NB4 (cell line): ENCODE data around the gene ATP4B.

Source experiments
- POLR2A ChIP-seq: IDR thresholded peaks from 2 replicates; pipeline ENCODE4 v1.6.1; 2011; ENCODE audit warnings: mild to moderate bottlenecking; ENCODE audit not compliant: insufficient read length; ENCODE audit errors: extremely low read depth
- TF ChIP-seq, protein P1 (sequence below): IDR thresholded peaks from one replicate; pipeline ENCODE4 v1.5.1; 2012; ENCODE audit warnings: low read depth, low read length

DNA sequence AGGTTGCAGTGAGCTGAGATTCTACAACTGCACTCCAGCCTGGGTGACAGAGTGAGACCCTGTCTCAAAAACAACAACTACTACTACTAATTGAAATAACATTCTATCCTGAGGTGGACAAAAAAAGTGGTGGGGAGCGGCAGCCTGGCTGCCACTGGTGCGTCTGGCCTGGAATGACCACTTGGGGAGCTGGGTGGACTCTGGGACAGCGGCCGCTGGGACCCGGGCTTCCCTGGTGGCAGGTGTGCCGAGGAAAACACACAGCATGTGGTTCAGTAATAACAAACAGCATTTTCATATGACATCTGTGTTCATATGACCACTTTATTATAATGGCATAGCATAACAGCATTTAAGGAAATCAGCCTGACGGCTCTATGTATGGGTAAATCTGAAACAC is 39.5 kb downstream of the ATP4B start:
- TF ChIP-seq, protein P1, sequence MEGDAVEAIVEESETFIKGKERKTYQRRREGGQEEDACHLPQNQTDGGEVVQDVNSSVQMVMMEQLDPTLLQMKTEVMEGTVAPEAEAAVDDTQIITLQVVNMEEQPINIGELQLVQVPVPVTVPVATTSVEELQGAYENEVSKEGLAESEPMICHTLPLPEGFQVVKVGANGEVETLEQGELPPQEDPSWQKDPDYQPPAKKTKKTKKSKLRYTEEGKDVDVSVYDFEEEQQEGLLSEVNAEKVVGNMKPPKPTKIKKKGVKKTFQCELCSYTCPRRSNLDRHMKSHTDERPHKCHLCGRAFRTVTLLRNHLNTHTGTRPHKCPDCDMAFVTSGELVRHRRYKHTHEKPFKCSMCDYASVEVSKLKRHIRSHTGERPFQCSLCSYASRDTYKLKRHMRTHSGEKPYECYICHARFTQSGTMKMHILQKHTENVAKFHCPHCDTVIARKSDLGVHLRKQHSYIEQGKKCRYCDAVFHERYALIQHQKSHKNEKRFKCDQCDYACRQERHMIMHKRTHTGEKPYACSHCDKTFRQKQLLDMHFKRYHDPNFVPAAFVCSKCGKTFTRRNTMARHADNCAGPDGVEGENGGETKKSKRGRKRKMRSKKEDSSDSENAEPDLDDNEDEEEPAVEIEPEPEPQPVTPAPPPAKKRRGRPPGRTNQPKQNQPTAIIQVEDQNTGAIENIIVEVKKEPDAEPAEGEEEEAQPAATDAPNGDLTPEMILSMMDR: no peak
- no peak for TF ChIP-seq POLR2A
